Mucosa of descending colon (tissue), 3 donors: ENCODE data around the gene CTBP1. TPM values are rescaled to one million over a fixed set of nuclear protein-coding genes. Genes with fewer than 3 reads are reported as not detected.

Experiments
- ATAC-seq: fragments of 200-7000 bp; cut with Tn5 transposase; one replicate; pipeline ENCODE4 v1.9.1; 2020; ENCODE audit warnings: mild to moderate bottlenecking, moderate library complexity
- DNase-seq, 3 donors: peaks; one replicate each; pipeline ENCODE4 v3.0.0-alpha.2; 2020
- H3K36me3 ChIP-seq: fragments of 200-600 bp; one replicate; pipeline ENCODE4 v1.8.0; 2021; ENCODE audit warnings: low read depth, mild to moderate bottlenecking
- H3K4me1 ChIP-seq: fragments of 200-600 bp; one replicate; pipeline ENCODE4 v1.8.0; 2021; ENCODE audit warnings: low read depth, mild to moderate bottlenecking
- H3K4me3 ChIP-seq: fragments of 200-600 bp; one replicate; pipeline ENCODE4 v1.8.0; 2021; ENCODE audit warnings: mild to moderate bottlenecking
- H3K9me3 ChIP-seq: fragments of 200-600 bp; one replicate; pipeline ENCODE4 v1.8.0; 2021; ENCODE audit warnings: mild to moderate bottlenecking
- CTCF ChIP-seq: fragments of 200-600 bp; IDR thresholded peaks from one replicate; pipeline ENCODE4 v1.8.0; 2022; ENCODE audit warnings: antibody characterized with exemption, mild to moderate bottlenecking
- intact Hi-C, 2 donors: fragments of 100-400 bp; cut with DNase I in 1 of 2; cut with micrococcal nuclease in 1 of 2; formaldehyde crosslinking; loops; one replicate each; pipeline versions ENCODE4 v1.11.0 to v1.11.1; 2022; cut with DNase I, micrococcal nuclease
- total RNA-seq, 3 donors: library from RNA; stranded (reverse); fragmentation: NEBNext Ultra II Directional in 2 of 3; extraction: Animal tissue kit (Norgen Biotek cat#: 25700) in 2 of 3; gene quantifications; one replicate each; pipeline versions ENCODE4 v1.2.1 to v1.2.4, GENCODE V29; 2021 to 2023
- donor health status: DM: no; HTN: no; CAD: no; lungs with moderate emphysema.
- donor health status: DM: no; HTN: no; CAD: no.
- donor health status: DM: no; HTN: yes; CAD: no.

The CTBP1 gene
- total RNA-seq, 3 donors from 2014 or later, result 151 to 188 (median 168) TPM

DNA sequence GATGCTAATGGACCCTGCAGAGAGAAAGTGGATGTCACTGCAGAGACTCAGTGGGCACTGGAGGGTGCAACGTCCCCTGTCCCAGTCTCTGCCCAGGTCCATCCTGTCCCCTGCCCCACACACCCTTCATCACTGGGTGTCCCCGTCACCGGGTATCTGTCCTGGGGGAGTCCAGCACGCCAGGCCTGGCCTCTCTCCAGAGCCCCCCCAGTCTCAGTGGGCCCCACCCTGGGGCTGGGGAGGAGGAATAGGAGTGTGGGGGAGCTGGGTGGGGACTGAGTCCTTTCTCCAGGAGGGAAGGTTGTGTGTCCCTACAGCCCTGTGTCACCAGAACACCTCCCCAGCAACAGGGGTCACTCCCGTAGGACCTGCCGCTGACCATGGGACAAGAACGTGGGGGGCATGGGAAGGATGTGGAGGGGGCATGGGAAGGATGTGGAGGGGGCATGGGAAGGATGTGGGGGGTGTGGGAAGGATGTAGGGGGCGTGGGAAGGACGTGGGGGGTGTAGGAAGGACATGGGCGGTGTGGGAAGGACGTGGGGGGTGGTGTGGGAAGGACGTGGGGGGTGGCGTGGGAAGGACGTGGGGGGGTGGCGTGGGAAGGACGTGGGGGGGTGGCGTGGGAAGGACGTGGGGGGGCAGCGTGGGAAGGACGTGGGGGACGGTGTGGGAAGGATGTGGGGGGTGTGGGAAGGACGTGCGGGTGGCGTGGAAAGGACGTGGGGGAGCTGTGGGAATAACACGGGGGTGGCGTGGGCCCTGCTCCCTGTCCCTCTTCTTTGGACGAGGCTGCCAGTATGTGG lies 55.5 kb downstream of the CTBP1 start:
- ATAC-seq (no peak), DNase-seq (peak in 2 of 3 donors; percentile 5 to 30)
- Histone ChIP-seq H3K4me1 (peaks cover 20% of the 10 kb centered on the region), H3K36me3 (no peaks in the 10 kb centered on the region), H3K4me3 (no peak overlapping the region), H3K9me3 (no peaks in the 10 kb centered on the region)
- intact Hi-C loops, result no loop called here
- TF ChIP-seq CTCF, result no peak

DNA sequence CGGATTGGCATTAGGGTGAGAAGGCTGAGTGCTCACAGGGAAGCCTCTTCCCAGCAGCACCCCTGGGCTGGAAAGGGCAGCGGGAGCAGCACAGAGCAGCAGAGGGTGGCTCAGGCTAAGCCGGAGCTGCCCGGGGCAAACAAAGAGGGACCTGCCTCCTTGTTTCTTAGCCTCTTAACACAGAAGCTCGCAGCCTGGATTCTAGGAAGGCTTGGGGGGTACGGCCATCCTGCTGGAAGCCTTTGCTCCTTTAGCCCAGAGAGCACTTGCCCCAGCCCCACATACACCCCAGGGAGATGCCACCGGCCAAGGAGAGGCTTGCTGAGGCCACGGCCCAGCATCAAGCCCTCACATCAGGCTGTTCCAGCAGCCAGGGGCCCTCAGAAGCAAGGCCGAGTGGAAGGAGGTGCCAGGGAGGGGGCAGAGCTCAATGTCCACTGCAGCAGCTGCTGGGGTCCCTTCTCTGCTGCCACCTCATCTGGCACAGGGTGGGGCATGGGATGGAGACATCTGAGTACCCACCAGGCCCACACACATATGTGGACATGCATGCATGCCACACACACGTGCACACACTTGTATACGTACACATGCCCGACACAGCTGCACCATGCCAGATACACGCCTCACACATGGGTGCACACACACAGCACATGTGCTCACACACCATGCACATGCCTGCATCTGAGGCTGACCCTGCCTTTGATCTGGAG lies 56.3 kb downstream of the CTBP1 start:
- DNase-seq, result peak; percentile 11 to 52 (median 44)
- Histone ChIP-seq H3K9me3 (no peaks in the 10 kb centered on the region), H3K4me3 (no peak overlapping the region), H3K36me3 (no peaks in the 10 kb centered on the region), H3K4me1 (peaks cover 20% of the 10 kb centered on the region)
- no peak for TF ChIP-seq CTCF
- ATAC-seq, result peak; percentile 54
- intact Hi-C loops, result no loop called here

DNA sequence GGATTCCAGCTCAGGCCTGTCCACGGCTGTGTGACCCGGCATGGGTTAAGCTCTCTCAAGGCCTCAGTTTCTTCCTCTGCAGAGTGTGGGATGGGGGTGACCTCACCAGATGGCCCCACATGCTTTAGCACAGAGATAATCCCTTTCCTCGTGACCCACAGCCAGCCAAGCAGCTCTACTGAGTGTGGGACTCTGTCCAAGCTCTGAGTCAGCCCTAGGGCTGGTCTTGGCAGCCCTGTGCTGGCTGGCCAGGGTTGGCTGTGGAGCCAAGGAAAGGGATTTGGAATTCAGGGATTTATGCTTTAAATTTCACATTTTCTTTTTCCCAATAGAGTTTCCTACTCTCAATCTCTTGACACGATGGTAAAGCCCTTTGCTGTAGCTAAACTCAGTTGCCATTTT lies 56.8 kb downstream of the CTBP1 start:
- peak; percentile 93 for ATAC-seq
- peak; percentile 68 to 84 (median 75) for DNase-seq
- Histone ChIP-seq H3K36me3 (no peaks in the 10 kb centered on the region), H3K4me1 (peaks cover 20% of the 10 kb centered on the region), H3K4me3 (no peak overlapping the region), H3K9me3 (no peaks in the 10 kb centered on the region)
- intact Hi-C loops, result no loop called here
- TF ChIP-seq CTCF, result no peak

- no peak for TF ChIP-seq CTCF
- ATAC-seq (peak; percentile 62), DNase-seq (peak; percentile 20 to 54 (median 39))
- intact Hi-C loops, result no loop called here
- H3K36me3 ChIP-seq, result no peaks in the 10 kb centered on the region
- no peaks in the 10 kb centered on the region for H3K9me3 ChIP-seq
- H3K4me1 ChIP-seq, result peaks cover 20% of the 10 kb centered on the region
- no peak overlapping the region for H3K4me3 ChIP-seq
Measured at GRCh38 chr4:1191621-1192020, 57.3 kb downstream of the CTBP1 start.

- DNase-seq (no peak), ATAC-seq (peak; percentile 37)
- Histone ChIP-seq H3K36me3 (no peaks in the 10 kb centered on the region), H3K4me3 (no peak overlapping the region), H3K4me1 (peaks cover 9% of the 10 kb centered on the region), H3K9me3 (no peaks in the 10 kb centered on the region)
- no peak for TF ChIP-seq CTCF
- intact Hi-C loops, result no loop called here
Measured at GRCh38 chr4:1187182-1187581, 61.7 kb downstream of the CTBP1 start.
